HEK293 (cell line): ENCODE results near the gene SYCN.
A peak's percentile ranks its signal among the peaks of the same experiment; 100 is the strongest.

ENCODE experiments used
- GLIS1 ChIP-seq: fragments of 450-650 bp; formaldehyde crosslinking; IDR thresholded peaks from 2 replicates; pipeline ENCODE4 v1.5.1; 2016; ENCODE audit warnings: missing biosample characterization, missing genetic modification characterization
- HOXA7 ChIP-seq: sonication (generic); formaldehyde crosslinking; IDR thresholded peaks from 2 replicates; pipeline ENCODE4 v1.8.1; 2022; ENCODE audit warnings: missing genetic modification reagents, borderline replicate concordance
- KLF10 ChIP-seq: fragments of 450-650 bp; IDR thresholded peaks from 2 replicates; pipeline ENCODE4 v1.5.1; 2018; ENCODE audit warnings: missing biosample characterization, mild to moderate bottlenecking, missing genetic modification characterization
- KLF8 ChIP-seq: fragments of 450-650 bp; formaldehyde crosslinking; IDR thresholded peaks from 2 replicates; pipeline ENCODE4 v1.5.1; 2016; ENCODE audit warnings: missing biosample characterization, missing genetic modification characterization
- SCRT2 ChIP-seq: fragments of 450-650 bp; formaldehyde crosslinking; IDR thresholded peaks from 2 replicates; pipeline ENCODE4 v1.5.1; 2016; ENCODE audit warnings: missing biosample characterization, missing genetic modification characterization
- TCF7L2 ChIP-seq: IDR thresholded peaks from 2 replicates; pipeline ENCODE4 v1.6.1; 2011; ENCODE audit warnings: low read depth, mild to moderate bottlenecking, inconsistent platforms, low read length, moderate library complexity, borderline replicate concordance
- YY1 ChIP-seq: fragments of 450-650 bp; formaldehyde crosslinking; IDR thresholded peaks from 2 replicates; pipeline ENCODE4 v1.5.1; 2018; ENCODE audit warnings: missing biosample characterization, missing genetic modification characterization
- ZBTB20 ChIP-seq: fragments of 450-650 bp; formaldehyde crosslinking; IDR thresholded peaks from 2 replicates; pipeline ENCODE4 v1.5.1; 2016; ENCODE audit warnings: missing biosample characterization, missing genetic modification characterization
- ZBTB48 ChIP-seq: fragments of 450-650 bp; formaldehyde crosslinking; IDR thresholded peaks from 2 replicates; pipeline ENCODE4 v1.5.1; 2016; ENCODE audit warnings: missing biosample characterization, missing genetic modification characterization
- ZNF140 ChIP-seq: fragments of 450-650 bp; formaldehyde crosslinking; IDR thresholded peaks from 2 replicates; pipeline ENCODE4 v1.5.1; 2016; ENCODE audit warnings: missing biosample characterization, missing genetic modification characterization
- ZNF157 ChIP-seq: fragments of 450-650 bp; formaldehyde crosslinking; IDR thresholded peaks from 2 replicates; pipeline ENCODE4 v1.5.1; 2016; ENCODE audit warnings: missing biosample characterization, missing genetic modification characterization
- ZNF248 ChIP-seq: fragments of 450-650 bp; formaldehyde crosslinking; IDR thresholded peaks from 2 replicates; pipeline ENCODE4 v1.5.1; 2017; ENCODE audit warnings: missing biosample characterization, missing genetic modification characterization
- ZNF521 ChIP-seq: fragments of 450-650 bp; formaldehyde crosslinking; IDR thresholded peaks from 2 replicates; pipeline ENCODE4 v1.5.1; 2017; ENCODE audit warnings: missing biosample characterization, mild to moderate bottlenecking, missing genetic modification characterization
- ZNF549 ChIP-seq: fragments of 450-650 bp; IDR thresholded peaks from 2 replicates; pipeline ENCODE4 v1.5.1; 2018; ENCODE audit warnings: missing biosample characterization, missing genetic modification characterization, mild to moderate bottlenecking, inconsistent platforms, moderate library complexity
- ZXDB ChIP-seq: fragments of 450-650 bp; formaldehyde crosslinking; IDR thresholded peaks from 2 replicates; pipeline ENCODE4 v1.5.1; 2016; ENCODE audit warnings: missing biosample characterization, missing genetic modification characterization
- TF ChIP-seq, protein P1 (sequence below): fragments of 450-650 bp; formaldehyde crosslinking; IDR thresholded peaks from 2 replicates; pipeline ENCODE4 v1.5.1; 2016; ENCODE audit warnings: missing biosample characterization, missing genetic modification characterization
- TF ChIP-seq, protein P2 (sequence below): fragments of 450-650 bp; formaldehyde crosslinking; IDR thresholded peaks from 2 replicates; pipeline ENCODE4 v1.5.1; 2016; ENCODE audit warnings: missing biosample characterization, missing genetic modification characterization
- TF ChIP-seq, protein P3 (sequence below): fragments of 450-650 bp; formaldehyde crosslinking; IDR thresholded peaks from 2 replicates; pipeline ENCODE4 v1.5.1; 2017; ENCODE audit warnings: missing biosample characterization, missing genetic modification characterization
- TF ChIP-seq, protein P4 (sequence below): fragments of 450-650 bp; formaldehyde crosslinking; IDR thresholded peaks from 2 replicates; pipeline ENCODE4 v1.5.1; 2016; ENCODE audit warnings: missing biosample characterization, missing genetic modification characterization
- TF ChIP-seq, protein P5 (sequence below): fragments of 450-650 bp; formaldehyde crosslinking; IDR thresholded peaks from 2 replicates; pipeline ENCODE4 v1.5.1; 2017; ENCODE audit warnings: missing biosample characterization, missing genetic modification characterization

SYCN gene

DNA sequence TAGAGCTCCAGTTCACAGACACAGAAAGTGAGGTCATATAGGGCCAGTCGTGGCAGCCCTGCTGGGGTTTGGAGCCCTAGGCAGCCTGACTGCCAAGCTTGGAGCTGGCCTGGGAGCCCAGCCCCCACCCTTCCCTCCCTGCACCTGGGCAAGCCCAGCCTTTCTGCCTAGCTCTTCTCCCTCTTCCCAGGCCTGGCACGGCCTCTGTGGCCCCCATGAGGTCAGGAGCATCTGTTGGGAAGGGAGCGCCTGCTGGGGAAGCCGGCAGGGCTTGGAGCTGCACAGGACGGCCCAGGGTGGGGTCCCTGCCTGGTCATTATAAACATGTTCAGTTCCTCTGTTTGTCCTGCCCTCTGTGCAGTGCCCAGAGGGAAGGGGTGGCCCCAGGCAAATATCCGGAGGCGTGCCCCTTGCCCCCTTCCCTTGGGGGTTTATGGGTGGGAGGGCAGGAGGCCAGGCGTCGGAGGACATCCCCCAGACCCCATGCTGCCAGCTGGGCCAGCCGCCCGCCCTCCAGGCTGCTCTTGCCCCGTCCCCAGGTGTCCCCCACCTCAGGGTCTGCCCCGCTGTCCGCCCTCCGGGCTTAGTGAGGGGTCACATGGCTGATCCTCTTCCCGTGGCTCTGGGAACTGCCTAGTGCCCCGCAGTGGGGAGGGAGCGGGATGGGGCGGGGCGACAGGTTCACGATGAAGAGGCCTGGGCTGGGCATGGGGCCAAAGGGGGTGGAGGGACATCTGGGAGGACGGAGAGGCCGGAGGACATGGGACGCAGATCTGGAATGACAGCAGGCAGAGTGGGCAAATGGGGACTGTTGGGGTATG is 37.3 kb downstream of the SYCN start (continued):
- TF ChIP-seq, protein P1, sequence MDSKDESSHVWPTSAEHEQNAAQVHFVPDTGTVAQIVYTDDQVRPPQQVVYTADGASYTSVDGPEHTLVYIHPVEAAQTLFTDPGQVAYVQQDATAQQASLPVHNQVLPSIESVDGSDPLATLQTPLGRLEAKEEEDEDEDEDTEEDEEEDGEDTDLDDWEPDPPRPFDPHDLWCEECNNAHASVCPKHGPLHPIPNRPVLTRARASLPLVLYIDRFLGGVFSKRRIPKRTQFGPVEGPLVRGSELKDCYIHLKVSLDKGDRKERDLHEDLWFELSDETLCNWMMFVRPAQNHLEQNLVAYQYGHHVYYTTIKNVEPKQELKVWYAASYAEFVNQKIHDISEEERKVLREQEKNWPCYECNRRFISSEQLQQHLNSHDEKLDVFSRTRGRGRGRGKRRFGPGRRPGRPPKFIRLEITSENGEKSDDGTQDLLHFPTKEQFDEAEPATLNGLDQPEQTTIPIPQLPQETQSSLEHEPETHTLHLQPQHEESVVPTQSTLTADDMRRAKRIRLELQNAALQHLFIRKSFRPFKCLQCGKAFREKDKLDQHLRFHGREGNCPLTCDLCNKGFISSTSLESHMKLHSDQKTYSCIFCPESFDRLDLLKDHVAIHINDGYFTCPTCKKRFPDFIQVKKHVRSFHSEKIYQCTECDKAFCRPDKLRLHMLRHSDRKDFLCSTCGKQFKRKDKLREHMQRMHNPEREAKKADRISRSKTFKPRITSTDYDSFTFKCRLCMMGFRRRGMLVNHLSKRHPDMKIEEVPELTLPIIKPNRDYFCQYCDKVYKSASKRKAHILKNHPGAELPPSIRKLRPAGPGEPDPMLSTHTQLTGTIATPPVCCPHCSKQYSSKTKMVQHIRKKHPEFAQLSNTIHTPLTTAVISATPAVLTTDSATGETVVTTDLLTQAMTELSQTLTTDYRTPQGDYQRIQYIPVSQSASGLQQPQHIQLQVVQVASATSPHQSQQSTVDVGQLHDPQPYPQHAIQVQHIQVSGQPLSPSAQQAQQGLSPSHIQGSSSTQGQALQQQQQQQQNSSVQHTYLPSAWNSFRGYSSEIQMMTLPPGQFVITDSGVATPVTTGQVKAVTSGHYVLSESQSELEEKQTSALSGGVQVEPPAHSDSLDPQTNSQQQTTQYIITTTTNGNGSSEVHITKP (tag by site-specific recombination) = no peak
- TF ChIP-seq KLF8 (tag by site-specific recombination) (peak; percentile 42; the same call in 1 of the 2 replicates), ZNF248 (tag by site-specific recombination) (no peak), TCF7L2 (no peak), ZBTB48 (no peak), GLIS1 (peak; percentile 14; the same call in 1 of the 2 replicates), ZNF157 (tag by site-specific recombination) (no peak), ZXDB (no peak), YY1 (tag by site-specific recombination) (no peak), ZNF521 (tag by site-specific recombination) (no peak), SCRT2 (tag by site-specific recombination) (peak; percentile 93), HOXA7 (no peak), KLF10 (tag by site-specific recombination) (no peak), ZNF549 (tag by site-specific recombination) (no peak), ZBTB20 (tag by site-specific recombination) (no peak), ZNF140 (no peak)
- TF ChIP-seq, protein P2, sequence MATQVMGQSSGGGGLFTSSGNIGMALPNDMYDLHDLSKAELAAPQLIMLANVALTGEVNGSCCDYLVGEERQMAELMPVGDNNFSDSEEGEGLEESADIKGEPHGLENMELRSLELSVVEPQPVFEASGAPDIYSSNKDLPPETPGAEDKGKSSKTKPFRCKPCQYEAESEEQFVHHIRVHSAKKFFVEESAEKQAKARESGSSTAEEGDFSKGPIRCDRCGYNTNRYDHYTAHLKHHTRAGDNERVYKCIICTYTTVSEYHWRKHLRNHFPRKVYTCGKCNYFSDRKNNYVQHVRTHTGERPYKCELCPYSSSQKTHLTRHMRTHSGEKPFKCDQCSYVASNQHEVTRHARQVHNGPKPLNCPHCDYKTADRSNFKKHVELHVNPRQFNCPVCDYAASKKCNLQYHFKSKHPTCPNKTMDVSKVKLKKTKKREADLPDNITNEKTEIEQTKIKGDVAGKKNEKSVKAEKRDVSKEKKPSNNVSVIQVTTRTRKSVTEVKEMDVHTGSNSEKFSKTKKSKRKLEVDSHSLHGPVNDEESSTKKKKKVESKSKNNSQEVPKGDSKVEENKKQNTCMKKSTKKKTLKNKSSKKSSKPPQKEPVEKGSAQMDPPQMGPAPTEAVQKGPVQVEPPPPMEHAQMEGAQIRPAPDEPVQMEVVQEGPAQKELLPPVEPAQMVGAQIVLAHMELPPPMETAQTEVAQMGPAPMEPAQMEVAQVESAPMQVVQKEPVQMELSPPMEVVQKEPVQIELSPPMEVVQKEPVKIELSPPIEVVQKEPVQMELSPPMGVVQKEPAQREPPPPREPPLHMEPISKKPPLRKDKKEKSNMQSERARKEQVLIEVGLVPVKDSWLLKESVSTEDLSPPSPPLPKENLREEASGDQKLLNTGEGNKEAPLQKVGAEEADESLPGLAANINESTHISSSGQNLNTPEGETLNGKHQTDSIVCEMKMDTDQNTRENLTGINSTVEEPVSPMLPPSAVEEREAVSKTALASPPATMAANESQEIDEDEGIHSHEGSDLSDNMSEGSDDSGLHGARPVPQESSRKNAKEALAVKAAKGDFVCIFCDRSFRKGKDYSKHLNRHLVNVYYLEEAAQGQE (tag by site-specific recombination) = no peak
- TF ChIP-seq, protein P3, sequence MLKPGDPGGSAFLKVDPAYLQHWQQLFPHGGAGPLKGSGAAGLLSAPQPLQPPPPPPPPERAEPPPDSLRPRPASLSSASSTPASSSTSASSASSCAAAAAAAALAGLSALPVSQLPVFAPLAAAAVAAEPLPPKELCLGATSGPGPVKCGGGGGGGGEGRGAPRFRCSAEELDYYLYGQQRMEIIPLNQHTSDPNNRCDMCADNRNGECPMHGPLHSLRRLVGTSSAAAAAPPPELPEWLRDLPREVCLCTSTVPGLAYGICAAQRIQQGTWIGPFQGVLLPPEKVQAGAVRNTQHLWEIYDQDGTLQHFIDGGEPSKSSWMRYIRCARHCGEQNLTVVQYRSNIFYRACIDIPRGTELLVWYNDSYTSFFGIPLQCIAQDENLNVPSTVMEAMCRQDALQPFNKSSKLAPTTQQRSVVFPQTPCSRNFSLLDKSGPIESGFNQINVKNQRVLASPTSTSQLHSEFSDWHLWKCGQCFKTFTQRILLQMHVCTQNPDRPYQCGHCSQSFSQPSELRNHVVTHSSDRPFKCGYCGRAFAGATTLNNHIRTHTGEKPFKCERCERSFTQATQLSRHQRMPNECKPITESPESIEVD (tag by site-specific recombination) = no peak
- TF ChIP-seq, protein P4, sequence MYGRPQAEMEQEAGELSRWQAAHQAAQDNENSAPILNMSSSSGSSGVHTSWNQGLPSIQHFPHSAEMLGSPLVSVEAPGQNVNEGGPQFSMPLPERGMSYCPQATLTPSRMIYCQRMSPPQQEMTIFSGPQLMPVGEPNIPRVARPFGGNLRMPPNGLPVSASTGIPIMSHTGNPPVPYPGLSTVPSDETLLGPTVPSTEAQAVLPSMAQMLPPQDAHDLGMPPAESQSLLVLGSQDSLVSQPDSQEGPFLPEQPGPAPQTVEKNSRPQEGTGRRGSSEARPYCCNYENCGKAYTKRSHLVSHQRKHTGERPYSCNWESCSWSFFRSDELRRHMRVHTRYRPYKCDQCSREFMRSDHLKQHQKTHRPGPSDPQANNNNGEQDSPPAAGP = no peak; the same call in 1 of the 2 replicates
- TF ChIP-seq, protein P5, sequence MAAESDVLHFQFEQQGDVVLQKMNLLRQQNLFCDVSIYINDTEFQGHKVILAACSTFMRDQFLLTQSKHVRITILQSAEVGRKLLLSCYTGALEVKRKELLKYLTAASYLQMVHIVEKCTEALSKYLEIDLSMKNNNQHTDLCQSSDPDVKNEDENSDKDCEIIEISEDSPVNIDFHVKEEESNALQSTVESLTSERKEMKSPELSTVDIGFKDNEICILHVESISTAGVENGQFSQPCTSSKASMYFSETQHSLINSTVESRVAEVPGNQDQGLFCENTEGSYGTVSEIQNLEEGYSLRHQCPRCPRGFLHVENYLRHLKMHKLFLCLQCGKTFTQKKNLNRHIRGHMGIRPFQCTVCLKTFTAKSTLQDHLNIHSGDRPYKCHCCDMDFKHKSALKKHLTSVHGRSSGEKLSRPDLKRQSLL (tag by site-specific recombination) = no peak
